Endodermal cell (in vitro differentiated cells): ENCODE data around the gene KDM7A. TPM values are rescaled to one million over a fixed set of nuclear protein-coding genes. Genes with fewer than 3 reads are reported as not detected.

ENCODE experiments used
- DNase-seq: peaks from one replicate; pipeline ENCODE4 v3.0.0-alpha.2; 2017
- H3K27ac ChIP-seq: 2 replicates; pipeline ENCODE4 v1.5.1; 2013; ENCODE audit warnings: mild to moderate bottlenecking, low read depth, low read length, moderate library complexity
- H3K27me3 ChIP-seq: 2 replicates; pipeline ENCODE4 v1.6.1; 2013; ENCODE audit warnings: mild to moderate bottlenecking, low read length, moderate library complexity; ENCODE audit not compliant: insufficient read depth, control insufficient read depth, poor library complexity, severe bottlenecking
- H3K36me3 ChIP-seq: 2 replicates; pipeline ENCODE4 v1.7.0; 2013; ENCODE audit warnings: mild to moderate bottlenecking, low read length, moderate library complexity; ENCODE audit not compliant: control insufficient read depth, insufficient read depth
- H3K4me1 ChIP-seq: one replicate; pipeline ENCODE4 v1.7.0; 2013; ENCODE audit warnings: low read length; ENCODE audit not compliant: control insufficient read depth, insufficient read depth
- H3K4me3 ChIP-seq: 2 replicates; pipeline ENCODE4 v1.5.1; 2013; ENCODE audit warnings: mild to moderate bottlenecking, low read length, moderate library complexity
- H3K9ac ChIP-seq: 2 replicates; pipeline ENCODE4 v1.6.1; 2013; ENCODE audit warnings: mild to moderate bottlenecking, low read length, moderate library complexity; ENCODE audit not compliant: poor library complexity, severe bottlenecking; ENCODE audit errors: extremely low read depth
- H3K9me3 ChIP-seq: 2 replicates; pipeline ENCODE4 v1.6.1; 2013; ENCODE audit warnings: mild to moderate bottlenecking, low read length, moderate library complexity; ENCODE audit not compliant: control insufficient read depth
- H3K27ac Mint-ChIP-seq: 2 replicates; pipeline ENCODE4 v1.8.0; 2020; ENCODE audit warnings: mixed read lengths
- H3K27me3 Mint-ChIP-seq: 2 replicates; pipeline ENCODE4 v1.8.0; 2021; ENCODE audit warnings: mild to moderate bottlenecking, mixed read lengths; ENCODE audit not compliant: insufficient read depth
- H3K36me3 Mint-ChIP-seq: 2 replicates; pipeline ENCODE4 v1.8.0; 2020; ENCODE audit warnings: low read depth, mixed read lengths
- H3K4me1 Mint-ChIP-seq: 2 replicates; pipeline ENCODE4 v1.8.0; 2020; ENCODE audit warnings: mixed read lengths
- H3K4me3 Mint-ChIP-seq: 2 replicates; pipeline ENCODE4 v1.8.0; 2020; ENCODE audit warnings: mild to moderate bottlenecking, moderate library complexity, mixed read lengths
- H3K9me3 Mint-ChIP-seq: 2 replicates; pipeline ENCODE4 v1.8.0; 2020; ENCODE audit warnings: mild to moderate bottlenecking, mixed read lengths
- WGBS, 2 experiments: methylation state at CpG; one replicate each; pipeline versions ENCODE4 v1.1.5 to v1.1.7; 2013; ENCODE audit warnings: missing lambda C conversion rate in 2 of 2, mixed read lengths in 1 of 2; ENCODE audit not compliant: insufficient coverage in 1 of 2, insufficient read length in 1 of 2; 5-methylcytosine and 5-hydroxymethylcytosine counted together
- total RNA-seq, 2 donors: library from RNA; stranded (reverse); fragmentation: NEBNext Ultra II Directional in 1 of 2; extraction: Animal tissue kit (Norgen Biotek cat#: 25700) in 1 of 2; gene quantifications; 2 replicates in 1 of 2; 3 replicates in 1 of 2; pipeline ENCODE4 v1.2.1, GENCODE V29; 2021
- TF ChIP-seq, protein P1 (sequence below): fragments of 200-600 bp; sonication (generic); conservative IDR thresholded peaks from 2 replicates; pipeline ENCODE4 v1.5.0; 2021; ENCODE audit warnings: antibody characterized with exemption, mild to moderate bottlenecking

KDM7A gene
- total RNA-seq, 2 donors from 2014 or later, result 22.9 to 24.5 TPM

DNA sequence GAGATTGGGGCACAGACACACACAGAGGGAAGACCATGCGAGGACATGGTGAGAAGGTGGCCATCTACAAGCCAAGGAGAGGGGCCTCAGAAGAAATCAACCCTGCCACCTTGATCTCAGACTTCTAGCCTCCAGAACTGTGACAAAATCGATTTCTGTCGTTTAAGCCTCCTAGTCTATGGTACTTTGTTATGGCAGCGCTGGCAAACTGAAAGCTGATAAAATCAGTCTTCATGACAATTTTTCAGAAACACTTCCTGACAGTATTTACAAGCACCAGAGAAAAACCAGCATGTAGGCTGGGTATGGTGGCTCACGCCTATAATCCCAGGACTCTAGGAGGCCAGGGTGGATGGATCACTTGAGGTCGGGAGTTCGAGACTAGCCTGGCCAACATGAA, 118.3 kb downstream of the KDM7A start:
- H3K4me1 Mint-ChIP-seq, result no peaks in the 10 kb centered on the region
- Histone ChIP-seq H3K27me3 (peaks cover 22% of the 10 kb centered on the region), H3K27ac (no peak overlapping the region), H3K9me3 (no peaks in the 10 kb centered on the region), H3K4me3 (no peak overlapping the region), H3K36me3 (no peaks in the 10 kb centered on the region), H3K9ac (no peak overlapping the region), H3K4me1 (no peaks in the 10 kb centered on the region)
- H3K4me3 Mint-ChIP-seq, result no peak overlapping the region
- DNase-seq, result no peak
- H3K27me3 Mint-ChIP-seq, result peaks cover 24% of the 10 kb centered on the region
- H3K9me3 Mint-ChIP-seq, result peaks cover 2% of the 10 kb centered on the region
- H3K27ac Mint-ChIP-seq, result no peak overlapping the region
- H3K36me3 Mint-ChIP-seq, result no peaks in the 10 kb centered on the region
- WGBS, 2 experiments, result 95 to 97% methylated on average over 4 to 7 of the region's 7 CpGs
- TF ChIP-seq, protein P1, sequence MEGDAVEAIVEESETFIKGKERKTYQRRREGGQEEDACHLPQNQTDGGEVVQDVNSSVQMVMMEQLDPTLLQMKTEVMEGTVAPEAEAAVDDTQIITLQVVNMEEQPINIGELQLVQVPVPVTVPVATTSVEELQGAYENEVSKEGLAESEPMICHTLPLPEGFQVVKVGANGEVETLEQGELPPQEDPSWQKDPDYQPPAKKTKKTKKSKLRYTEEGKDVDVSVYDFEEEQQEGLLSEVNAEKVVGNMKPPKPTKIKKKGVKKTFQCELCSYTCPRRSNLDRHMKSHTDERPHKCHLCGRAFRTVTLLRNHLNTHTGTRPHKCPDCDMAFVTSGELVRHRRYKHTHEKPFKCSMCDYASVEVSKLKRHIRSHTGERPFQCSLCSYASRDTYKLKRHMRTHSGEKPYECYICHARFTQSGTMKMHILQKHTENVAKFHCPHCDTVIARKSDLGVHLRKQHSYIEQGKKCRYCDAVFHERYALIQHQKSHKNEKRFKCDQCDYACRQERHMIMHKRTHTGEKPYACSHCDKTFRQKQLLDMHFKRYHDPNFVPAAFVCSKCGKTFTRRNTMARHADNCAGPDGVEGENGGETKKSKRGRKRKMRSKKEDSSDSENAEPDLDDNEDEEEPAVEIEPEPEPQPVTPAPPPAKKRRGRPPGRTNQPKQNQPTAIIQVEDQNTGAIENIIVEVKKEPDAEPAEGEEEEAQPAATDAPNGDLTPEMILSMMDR, result no peak

DNA sequence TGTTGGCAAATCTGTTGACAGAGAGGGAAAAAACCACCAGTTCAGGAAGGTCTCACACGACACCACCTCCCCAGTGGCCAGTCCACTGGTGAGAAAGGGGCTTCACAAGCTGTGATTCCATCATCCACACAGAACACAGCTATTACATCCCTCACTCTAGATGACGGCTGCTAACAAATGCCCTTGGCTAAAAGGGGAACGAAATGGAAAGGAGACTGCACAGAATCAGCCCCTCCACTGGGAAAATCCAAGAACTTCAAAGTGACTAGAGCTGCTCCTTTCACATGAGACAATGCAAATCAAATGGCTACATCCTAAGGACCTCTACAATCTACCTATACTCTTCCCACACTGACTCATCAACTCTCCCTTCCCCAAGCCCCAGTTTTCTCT, 119.6 kb downstream of the KDM7A start:
- Mint-ChIP-seq H3K27me3 (peaks cover 17% of the 10 kb centered on the region), H3K4me3 (no peak overlapping the region), H3K36me3 (no peaks in the 10 kb centered on the region), H3K4me1 (no peaks in the 10 kb centered on the region), H3K27ac (no peak overlapping the region), H3K9me3 (peaks cover 2% of the 10 kb centered on the region)
- peaks cover 11% of the 10 kb centered on the region for H3K27me3 ChIP-seq
- H3K4me1 ChIP-seq, result no peaks in the 10 kb centered on the region
- H3K27ac ChIP-seq, result no peak overlapping the region
- WGBS, 2 experiments, result 89% methylated on average over 3 of the region's 3 CpGs; no CpG with 5 or more reads in 1 of the 2 experiments
- DNase-seq, result no peak
- H3K9me3 ChIP-seq, result no peaks in the 10 kb centered on the region
- H3K9ac ChIP-seq, result no peak overlapping the region
- no peaks in the 10 kb centered on the region for H3K36me3 ChIP-seq
- no peak overlapping the region for H3K4me3 ChIP-seq
- TF ChIP-seq, protein P1, result no peak

DNA sequence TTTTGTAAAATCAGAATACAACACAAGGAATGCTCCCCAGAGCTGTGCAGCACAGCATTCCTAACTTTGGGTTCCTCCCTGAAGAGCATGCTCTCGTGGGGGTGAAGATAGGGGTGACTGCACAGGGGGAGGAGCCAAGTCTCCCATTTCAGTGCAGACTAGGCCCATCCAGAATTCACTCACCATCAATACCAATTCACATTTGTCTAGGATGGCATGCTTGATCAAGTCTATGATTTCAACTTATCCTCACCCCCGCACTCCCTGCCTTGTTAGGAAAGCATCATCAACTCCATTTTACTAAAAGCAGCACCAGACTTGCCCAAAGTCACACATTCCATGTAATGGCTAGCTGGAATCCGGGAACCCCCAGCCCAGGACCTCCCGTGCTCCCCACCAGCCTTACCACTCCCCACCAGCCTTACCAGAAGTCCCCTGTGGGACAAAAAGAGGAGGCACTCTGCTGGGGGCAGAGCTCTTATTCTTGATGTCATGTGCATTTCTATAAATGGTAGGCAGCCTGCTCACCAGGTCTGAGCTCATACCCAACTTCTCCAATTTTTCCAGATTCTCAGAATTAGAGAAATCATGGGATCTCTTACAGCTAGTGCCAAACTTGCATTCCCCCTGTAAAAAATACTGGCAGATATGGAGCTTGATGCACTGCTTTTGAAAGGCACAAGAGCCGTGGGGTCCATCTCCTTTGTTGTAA, 120.2 kb downstream of the KDM7A start:
- H3K27me3 ChIP-seq, result peaks cover 5% of the 10 kb centered on the region
- WGBS, 2 experiments, result 83 to 91% methylated on average over 3 to 5 of the region's 5 CpGs
- DNase-seq, result no peak
- Mint-ChIP-seq H3K27ac (no peak overlapping the region), H3K4me1 (no peaks in the 10 kb centered on the region), H3K27me3 (peaks cover 11% of the 10 kb centered on the region), H3K9me3 (peaks cover 2% of the 10 kb centered on the region), H3K36me3 (no peaks in the 10 kb centered on the region), H3K4me3 (no peak overlapping the region)
- no peak overlapping the region for H3K27ac ChIP-seq
- H3K4me3 ChIP-seq, result no peak overlapping the region
- H3K36me3 ChIP-seq, result no peaks in the 10 kb centered on the region
- H3K9ac ChIP-seq, result no peak overlapping the region
- H3K9me3 ChIP-seq, result no peaks in the 10 kb centered on the region
- TF ChIP-seq, protein P1, result no peak
- no peaks in the 10 kb centered on the region for H3K4me1 ChIP-seq
